Peyer's patch (tissue), 4 donors: ENCODE measurements around the gene FLVCR2.
"Not testable (repeated sequence)": the region's sequence is repeated elsewhere in the genome, so short reads cannot be mapped to it uniquely, and the experiment has no call there.

Experiments
- CTCF ChIP-seq, 6 experiments: fragments of 450-650 bp in 4 of 6; fragments of 200-600 bp in 2 of 6; sonication (generic) in 1 of 6; IDR thresholded peaks; one replicate each; pipeline ENCODE4 v1.5.1; 2017 to 2019; ENCODE audit warnings: antibody characterized with exemption in 6 of 6, mild to moderate bottlenecking in 3 of 6, moderate library complexity in 1 of 6
- POLR2A ChIP-seq, 2 donors: fragments of 450-650 bp; IDR thresholded peaks; one replicate each; pipeline ENCODE4 v1.5.1; 2017; ENCODE audit warnings: antibody characterized with exemption in 2 of 2, mild to moderate bottlenecking in 2 of 2, moderate library complexity in 2 of 2

GRCh38 chr14:75601061-75601460 is 22.6 kb downstream of the FLVCR2 start:
- not testable (repeated sequence) for TF ChIP-seq CTCF, POLR2A (IDR thresholded peaks at IDR 0.05)
